Measurements from ENCODE around the gene PIAS3. TPM values are rescaled to one million over a fixed set of nuclear protein-coding genes. Genes with fewer than 3 reads are reported as not detected.
"Not testable (repeated sequence)": the region's sequence is repeated elsewhere in the genome, so short reads cannot be mapped to it uniquely, and the experiment has no call there.

Gene PIAS3
- total and polyA plus RNA-seq, 7 donors = 5.4 to 37.9 (median 17.5) TPM

- Histone ChIP-seq H3K4me1 (peaks cover 0 to 22% (median 12%) of the 10 kb centered on the region in 4 donors), H3K9me3 (no peaks in the 10 kb centered on the region), H3K4me3 (no peak overlapping the region), H3K27ac (no peak overlapping the region), H3K36me3 (peaks cover 16 to 52% (median 38%) of the 10 kb centered on the region in 4 donors), H3K27me3 (no peaks in the 10 kb centered on the region)
- 93 to 96% methylated on average over 2 of the region's 2 CpGs for WGBS, 2 donors
- intact Hi-C loops (cut with DNase I) = no loop called here
- TF ChIP-seq POLR2AphosphoS5 (IDR thresholded peaks at IDR 0.05) = no peak
- no peak for TF ChIP-seq EP300 (IDR thresholded peaks at IDR 0.05)
- no peak for TF ChIP-seq CTCF (IDR thresholded peaks at IDR 0.05)
- no peak for TF ChIP-seq POLR2A (IDR thresholded peaks at IDR 0.05)
- DNase-seq = no peak
Measured at GRCh38 chr1:145826030-145826429, 32.9 kb downstream of the PIAS3 start.

DNA sequence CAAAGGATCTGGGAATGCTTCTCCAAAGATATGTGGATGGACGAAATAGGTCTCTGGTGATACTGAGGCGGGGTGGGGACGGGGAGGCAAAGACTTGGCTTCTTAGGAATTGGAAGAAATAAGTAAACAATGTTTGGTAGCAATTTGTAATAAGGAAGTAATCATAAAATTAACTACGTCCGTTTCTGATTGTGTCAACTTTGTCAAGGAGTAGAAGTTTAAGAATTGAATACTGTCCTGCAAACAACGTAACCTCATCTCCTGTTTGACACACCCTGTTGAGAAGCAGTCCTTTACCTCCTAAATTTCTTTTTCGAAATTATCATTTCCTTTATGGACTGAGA lies 34.4 kb downstream of the PIAS3 start:
- intact Hi-C loops (cut with DNase I) = no loop called here
- no peaks in the 10 kb centered on the region for H3K9me3 ChIP-seq
- H3K36me3 ChIP-seq = peaks cover 12 to 36% (median 26%) of the 10 kb centered on the region in 4 donors
- no peak for DNase-seq
- H3K4me3 ChIP-seq = peak overlapping the region; percentile 66 to 89 (median 70)
- peaks cover 0 to 22% (median 12%) of the 10 kb centered on the region in 4 donors for H3K4me1 ChIP-seq
- no peak for TF ChIP-seq POLR2AphosphoS5 (IDR thresholded peaks at IDR 0.05)
- TF ChIP-seq CTCF (IDR thresholded peaks at IDR 0.05) = no peak
- no peak for TF ChIP-seq POLR2A (IDR thresholded peaks at IDR 0.05)
- TF ChIP-seq EP300 (IDR thresholded peaks at IDR 0.05) = no peak
- 0% methylated on average over 7 of the region's 7 CpGs for WGBS, 2 donors
- peak overlapping the region; percentile 86 to 91 (median 90) for H3K27ac ChIP-seq
- no peaks in the 10 kb centered on the region for H3K27me3 ChIP-seq

- H3K4me1 ChIP-seq = peaks cover 0 to 22% (median 12%) of the 10 kb centered on the region in 4 donors
- intact Hi-C loops (cut with DNase I) = no loop called here
Measured at GRCh38 chr1:145823565-145824498, 35.0 kb downstream of the PIAS3 start, which contains the start of the genes POLR3C and RNF115. POLR3C (plus strand) TSS chr1:145824200; CDS start chr1:145825777, 1,577 bp downstream. RNF115 (minus strand) TSS chr1:145824095; CDS start chr1:145823873, 222 bp downstream.

DNA sequence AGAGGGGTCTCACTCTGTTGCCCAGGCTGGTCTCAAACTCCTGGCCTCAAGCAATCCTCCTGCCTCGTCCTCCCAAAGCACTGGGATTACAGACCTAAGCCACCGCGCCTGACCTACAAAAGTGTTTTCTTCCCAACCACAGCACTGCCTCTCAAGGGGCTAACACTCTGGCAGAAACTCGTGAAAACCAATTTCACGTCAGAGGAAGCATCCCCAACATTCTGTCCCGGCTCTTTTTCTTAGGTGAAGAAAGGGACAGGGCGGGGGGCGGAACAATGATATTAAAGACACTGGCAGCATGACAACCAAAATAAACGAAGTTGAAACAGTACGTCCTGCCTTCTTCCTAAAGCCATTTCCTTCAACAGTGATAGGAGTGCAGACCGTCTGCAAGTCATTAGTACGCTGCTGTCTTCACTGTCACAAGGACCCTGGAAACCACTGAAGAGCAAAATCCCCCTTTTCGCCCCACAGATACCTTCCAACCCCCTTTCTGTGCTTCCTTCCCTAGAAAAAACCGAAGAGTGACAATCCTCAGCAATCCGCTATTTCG lies 36.0 kb downstream of the PIAS3 start:
- Histone ChIP-seq H3K4me1 (peaks cover 0 to 22% (median 12%) of the 10 kb centered on the region in 4 donors), H3K27ac (peak overlapping the region in 2 of 4 donors; percentile 63 to 91), H3K4me3 (peak overlapping the region in 2 of 4 donors; percentile 66 to 72), H3K36me3 (peaks cover 7 to 20% (median 13%) of the 10 kb centered on the region in 4 donors)
- intact Hi-C loops (cut with DNase I); H3K27me3 ChIP-seq; H3K9me3 ChIP-seq; DNase-seq: not testable (repeated sequence)
- WGBS, 2 donors = 0 to 29% methylated on average over 4 of the region's 16 CpGs

More at GRCh38 chr1:145823565-145824498, 35.0 kb downstream of the PIAS3 start, which contains the start of the genes POLR3C and RNF115:
- peaks cover 7 to 30% (median 20%) of the 10 kb centered on the region in 4 donors for H3K36me3 ChIP-seq
- H3K9me3 ChIP-seq = no peaks in the 10 kb centered on the region
- H3K27me3 ChIP-seq = no peaks in the 10 kb centered on the region
- TF ChIP-seq CTCF (IDR thresholded peaks at IDR 0.05) = no peak
- TF ChIP-seq POLR2AphosphoS5 (IDR thresholded peaks at IDR 0.05) = peak; percentile 76 to 96 (median 92)
- peak in 1 of 2 donors; percentile 62 for TF ChIP-seq POLR2A (IDR thresholded peaks at IDR 0.05)
- TF ChIP-seq EP300 (IDR thresholded peaks at IDR 0.05) = no peak
- H3K4me3 ChIP-seq = peak within 1 kb of the TSS; percentile 66 to 89 (median 70)
- 0 to 1% methylated on average over 89 of the region's 89 CpGs for WGBS, 2 donors
- peak; percentile 97 for DNase-seq
- peak within 1 kb of the TSS; percentile 86 to 91 (median 90) for H3K27ac ChIP-seq

DNA sequence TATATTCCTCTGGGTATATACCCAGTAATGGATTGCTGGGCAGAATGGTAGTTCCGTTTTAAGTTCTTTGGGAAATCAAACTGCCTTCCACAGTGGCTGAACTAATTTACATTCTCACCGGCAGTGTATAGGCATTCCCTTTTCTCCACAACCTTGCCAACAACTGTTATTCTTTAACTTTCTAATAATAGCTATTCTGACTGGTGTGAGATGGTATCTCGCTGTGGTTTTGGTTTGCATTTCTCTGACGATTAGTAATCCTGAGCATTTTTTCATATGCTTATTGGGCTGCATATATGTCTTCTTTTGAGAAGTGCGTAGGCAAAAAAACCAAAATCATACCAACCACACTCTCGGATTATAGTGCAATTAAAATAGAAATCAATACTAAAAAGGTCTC lies 40.8 kb downstream of the PIAS3 start:
- 47 to 79% methylated on average over 4 of the region's 6 CpGs for WGBS, 2 donors
- H3K4me3 ChIP-seq; intact Hi-C loops (cut with DNase I); DNase-seq; H3K9me3 ChIP-seq; H3K4me1 ChIP-seq; H3K36me3 ChIP-seq; H3K27me3 ChIP-seq: not testable (repeated sequence)
- H3K27ac ChIP-seq = peak overlapping the region in 1 of 4 donors; percentile 60

GRCh38 chr1:145812977-145813810 lies 45.7 kb downstream of the PIAS3 start:
- WGBS, 2 donors = 78 to 80% methylated on average over 5 of the region's 6 CpGs
- H3K9me3 ChIP-seq; H3K27me3 ChIP-seq; H3K4me3 ChIP-seq; DNase-seq; intact Hi-C loops (cut with DNase I); H3K27ac ChIP-seq; H3K4me1 ChIP-seq; H3K36me3 ChIP-seq: not testable (repeated sequence)

Measured in sigmoid colon (tissue), 7 donors.